ENCODE measurements around the gene ILDR2.
A peak's percentile ranks its signal among the peaks of the same experiment; 100 is the strongest.

The ILDR2 gene

DNA sequence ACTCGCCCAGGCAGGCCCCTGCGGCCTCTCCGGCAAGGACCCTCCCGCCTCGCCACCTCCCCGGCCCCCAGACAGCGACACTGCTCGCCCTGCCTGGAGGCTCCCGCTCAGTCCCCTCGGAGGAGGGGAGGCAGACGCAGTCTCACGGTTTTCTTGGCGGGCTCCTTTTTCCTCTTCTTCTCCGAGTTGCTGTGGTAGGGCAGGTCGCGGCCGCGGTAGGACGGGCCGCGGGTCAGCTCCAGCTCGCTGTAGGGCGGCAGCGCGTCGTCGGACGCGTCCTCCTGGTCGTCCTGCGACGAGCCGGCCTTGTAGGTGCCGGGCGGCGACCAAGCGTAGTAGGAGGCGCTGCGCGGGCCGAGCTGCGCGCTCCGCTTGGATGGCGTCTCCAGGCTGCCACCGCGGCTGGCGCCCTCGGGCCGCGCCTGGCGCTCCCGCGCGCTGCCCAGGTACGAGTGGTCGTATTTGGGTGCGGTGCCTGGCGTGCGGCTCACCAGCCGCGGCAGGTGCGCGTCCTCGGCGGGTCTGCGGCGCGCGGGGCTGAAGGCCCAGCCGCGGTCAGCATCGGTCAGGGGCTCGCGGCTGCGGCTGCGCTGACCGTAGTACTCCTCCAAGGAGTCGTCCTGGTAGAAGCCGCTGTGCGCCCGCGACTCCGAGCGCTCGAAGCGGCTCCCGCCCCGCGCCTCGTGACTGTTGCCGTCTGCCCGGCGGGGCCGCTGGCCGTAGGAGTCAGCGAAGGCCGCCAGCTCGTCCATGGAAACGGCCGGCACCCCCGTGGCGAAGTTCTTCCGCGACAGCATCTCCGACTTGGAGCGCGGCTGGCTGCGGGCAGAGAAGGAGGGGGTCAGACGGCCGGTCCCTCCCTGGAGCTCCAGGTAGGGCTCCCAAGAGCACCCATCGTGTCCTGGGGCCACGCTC is 54.5 kb downstream of the ILDR2 start:
- DNase-seq: peak; percentile 11

DNA sequence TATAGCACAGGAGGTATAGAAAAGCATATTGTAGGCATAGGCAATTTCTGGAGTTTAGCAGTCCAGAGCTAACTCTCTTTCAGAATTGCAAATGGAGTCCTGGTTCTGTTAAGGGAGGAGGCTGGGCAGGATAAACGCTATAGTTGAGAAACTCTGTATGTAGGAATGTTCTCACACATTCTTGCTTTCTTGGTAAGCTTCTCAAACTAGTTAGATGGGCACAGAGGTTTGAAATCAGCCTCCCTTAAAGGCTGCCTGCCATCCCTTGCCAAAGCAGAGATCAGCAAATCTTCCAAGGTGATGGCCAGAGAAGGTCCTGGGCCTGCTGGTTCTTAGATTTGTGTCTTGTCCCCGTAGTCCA is 56.4 kb downstream of the ILDR2 start:
- DNase-seq: no peak

DNA sequence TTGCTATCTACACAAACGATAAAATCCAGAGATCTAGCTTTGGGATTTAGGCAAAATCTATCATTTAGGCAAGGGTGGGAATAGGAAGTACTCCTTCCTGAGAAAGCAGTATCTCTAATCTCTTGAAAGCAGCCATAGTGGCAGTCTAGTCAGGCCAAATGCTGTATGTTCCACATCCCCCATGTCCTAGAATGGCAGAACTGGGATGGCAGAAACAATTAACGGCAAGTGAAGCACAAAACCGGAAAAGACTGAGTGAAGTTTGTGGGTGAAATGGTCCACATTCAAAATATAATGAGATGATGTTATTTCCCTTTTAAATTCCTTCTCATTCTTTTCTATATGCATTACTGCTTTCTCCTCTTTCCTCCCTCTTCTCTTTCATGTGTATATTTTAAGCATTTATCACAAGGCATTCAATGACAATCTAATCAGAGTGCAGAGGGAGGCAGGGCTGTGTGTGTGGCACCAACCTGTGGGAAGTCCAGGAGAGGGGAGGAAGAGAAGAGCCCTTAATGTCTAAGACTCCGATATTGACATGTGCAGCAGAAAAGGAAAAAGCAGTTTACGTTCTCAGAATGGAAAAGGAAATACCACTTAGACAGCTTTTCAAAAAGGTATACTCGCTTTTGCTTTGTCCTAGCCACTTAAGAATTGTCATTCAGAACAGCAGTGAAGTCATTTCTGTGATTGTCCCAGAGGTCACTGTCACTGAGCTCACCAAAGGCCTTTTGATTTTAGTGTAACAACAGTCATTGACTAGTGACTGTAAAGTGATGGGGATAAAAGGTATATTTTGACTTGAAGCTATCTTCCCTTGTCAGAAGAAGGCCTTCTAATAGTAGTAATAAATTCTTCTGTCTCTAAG is 57.0 kb downstream of the ILDR2 start:
- DNase-seq: no peak

DNA sequence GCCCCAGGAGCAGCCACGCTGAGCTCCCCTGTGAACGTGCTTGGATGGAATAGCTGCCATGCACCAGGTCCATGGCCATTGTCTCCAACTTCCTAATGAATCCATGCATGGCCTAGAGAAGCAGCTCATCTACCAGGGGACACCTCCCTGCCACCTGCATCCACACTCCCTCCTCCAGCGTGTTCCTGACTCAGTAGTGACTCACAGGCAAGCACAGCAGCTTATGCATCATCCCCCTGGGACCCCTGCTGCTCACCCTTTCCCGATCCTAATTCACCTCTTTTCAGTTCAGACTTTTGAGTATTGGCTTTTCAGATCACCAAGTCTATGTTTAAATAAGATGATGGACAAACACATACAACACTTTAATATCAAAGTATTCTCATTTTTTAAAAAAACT is 59.4 kb downstream of the ILDR2 start:
- no peak for DNase-seq

DNA sequence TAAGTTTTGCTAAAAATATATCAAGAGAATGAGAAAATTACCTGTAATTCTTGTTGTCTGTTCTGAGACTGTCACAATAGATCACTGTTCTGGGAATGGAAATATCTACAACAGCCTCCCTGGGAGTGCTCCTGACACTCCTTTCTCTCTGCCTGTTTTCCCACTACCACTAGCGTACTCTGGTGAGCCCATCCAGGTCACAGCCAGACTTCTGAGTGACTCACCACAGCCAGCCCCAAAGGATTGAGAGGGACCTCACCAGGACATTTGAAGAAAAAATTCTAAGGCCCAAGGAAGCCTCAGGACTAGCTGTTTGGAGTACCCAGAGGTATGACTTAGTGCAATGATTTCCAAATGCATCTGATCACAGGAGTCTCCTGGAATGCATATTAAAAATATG is 60.3 kb downstream of the ILDR2 start:
- DNase-seq: no peak

DNA sequence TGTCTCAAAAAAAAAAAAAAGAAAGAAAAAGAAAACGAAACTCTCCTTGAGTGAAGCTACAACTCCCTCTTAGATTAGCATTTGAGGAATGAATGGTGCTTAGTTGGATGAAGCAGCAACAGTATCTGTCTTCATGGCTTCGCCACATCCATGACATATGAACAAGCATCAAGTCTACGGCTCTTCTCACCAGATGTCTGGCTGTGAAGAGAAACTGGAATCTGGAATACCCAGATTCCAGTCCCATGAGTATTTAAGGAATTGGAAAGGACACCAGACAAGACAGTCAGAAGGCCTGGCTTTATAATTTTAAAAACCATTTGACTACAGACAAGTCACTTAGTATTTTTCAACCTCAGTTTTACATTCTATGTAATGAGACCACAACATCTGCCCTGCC is 61.2 kb downstream of the ILDR2 start:
- DNase-seq: no peak

DNA sequence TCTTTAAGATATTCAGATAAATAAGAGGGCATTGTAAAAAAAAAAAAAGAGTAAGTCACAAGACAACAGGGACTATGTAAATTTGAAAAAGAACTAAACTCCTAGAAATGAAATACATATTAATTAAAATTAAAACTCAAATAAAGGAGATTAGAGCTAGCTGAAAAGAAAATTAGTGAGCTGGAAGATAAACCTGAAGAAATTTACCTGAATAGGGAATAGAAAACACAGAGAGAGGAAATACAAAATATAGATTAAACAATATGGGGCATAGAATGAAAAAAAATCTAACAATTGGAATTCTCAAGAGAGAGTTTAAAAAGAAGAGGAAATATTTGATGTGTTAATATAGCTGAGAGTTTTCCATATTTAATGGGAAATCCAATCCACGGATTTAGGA is 63.7 kb downstream of the ILDR2 start:
- DNase-seq: no peak

DNA sequence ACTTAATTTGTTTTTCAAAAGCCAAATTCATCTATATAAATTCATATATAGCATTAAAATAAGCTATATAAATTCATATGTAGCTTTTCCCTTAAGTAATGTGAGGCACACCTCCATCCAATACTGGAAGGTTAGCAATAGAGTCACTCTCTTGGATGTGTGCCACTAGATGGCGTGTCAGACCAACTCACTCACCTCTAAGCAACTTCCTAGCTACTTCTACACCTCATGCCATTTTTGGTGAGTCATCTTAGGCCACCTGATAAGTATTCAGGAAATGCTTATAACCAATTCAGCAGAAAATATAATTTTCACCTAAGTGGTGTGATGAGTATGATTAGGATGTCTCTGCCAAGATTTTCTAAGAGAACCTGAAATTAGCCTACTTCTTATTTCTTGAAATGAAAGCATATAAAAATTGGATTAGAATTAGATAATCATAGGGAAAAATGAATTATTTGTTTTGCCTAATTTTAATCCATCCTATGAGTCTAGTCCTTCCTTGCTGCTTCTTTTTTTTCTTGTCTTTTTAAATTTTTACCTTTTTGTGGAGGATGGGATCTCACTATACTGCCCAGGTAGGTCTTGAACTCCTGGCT is 64.8 kb downstream of the ILDR2 start:
- DNase-seq: peak; percentile 89

DNA sequence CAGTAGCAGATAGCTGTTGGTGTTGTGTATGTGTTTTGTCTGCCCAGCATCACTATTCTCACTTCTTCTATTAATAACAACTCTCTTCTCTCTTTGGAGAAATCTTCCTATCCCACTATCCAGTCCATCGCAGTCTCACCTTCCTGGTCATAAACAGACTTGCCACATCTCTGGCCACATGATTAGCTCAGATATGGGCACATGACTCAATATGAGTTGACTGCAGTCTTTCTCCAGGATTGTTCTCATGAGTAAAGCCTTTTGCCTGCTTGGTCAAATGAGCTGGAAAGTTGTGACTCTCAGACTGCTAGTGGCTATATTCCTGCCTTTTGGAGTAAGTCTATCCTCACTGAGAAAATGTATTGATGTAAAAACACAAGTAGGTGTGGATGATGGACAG is 66.4 kb downstream of the ILDR2 start:
- no peak for DNase-seq

DNA sequence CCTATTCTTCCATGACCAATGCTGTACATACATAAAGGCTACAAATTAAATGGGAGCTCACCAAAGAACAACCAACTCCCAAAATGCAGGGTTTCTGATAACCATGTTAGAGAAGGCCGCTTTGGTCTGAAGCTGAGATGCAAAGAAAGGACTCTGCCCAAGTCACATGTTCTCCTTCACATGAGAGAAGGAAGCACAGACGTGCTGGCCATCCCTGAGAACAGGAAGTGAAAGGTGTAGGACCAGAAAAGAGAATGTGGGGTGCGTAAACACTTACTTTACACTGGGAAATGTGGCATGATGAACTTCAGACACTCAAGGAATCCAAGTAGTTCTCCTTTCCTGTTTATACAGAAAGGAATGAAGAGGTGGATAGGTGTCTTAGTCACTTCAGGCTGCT is 67.6 kb downstream of the ILDR2 start:
- no peak for DNase-seq

DNA sequence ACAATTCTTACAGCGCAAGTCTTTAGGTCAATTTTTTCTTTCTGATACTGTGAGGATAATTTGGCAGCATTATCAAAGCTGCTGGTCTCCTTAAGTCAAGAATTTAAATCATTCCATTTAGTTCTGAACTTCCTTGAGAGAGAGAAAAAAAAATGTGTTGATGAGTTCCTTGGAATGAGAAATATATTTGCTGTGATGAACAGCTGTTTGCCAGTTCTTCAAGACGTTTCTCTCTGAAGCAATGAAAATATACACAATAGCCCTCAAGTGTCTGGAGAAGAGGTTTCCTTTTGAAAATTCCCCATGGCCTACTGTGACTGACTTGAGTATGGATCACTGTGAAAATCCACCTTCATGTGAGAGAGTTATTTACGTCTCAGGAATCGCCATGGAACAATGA is 68.3 kb downstream of the ILDR2 start:
- DNase-seq: no peak

DNA sequence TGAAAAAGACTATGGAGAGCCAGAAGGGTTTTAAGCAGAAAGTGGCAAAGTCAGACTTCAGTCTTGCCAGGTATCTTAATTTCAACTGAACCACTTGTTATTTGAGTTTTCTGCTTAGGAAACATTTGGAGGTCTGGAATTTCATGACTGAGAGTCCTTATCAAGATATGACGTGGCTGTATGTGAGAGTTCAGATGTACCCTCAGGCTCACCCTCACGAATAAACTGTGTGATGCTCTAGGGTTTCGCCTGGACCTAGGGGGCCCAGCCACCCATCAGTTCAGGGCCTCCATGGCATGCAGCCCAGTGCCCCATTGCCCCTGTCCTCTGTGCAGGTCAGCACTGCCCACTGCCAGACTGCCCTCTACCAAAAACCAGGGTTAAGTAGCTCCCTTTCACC is 68.7 kb downstream of the ILDR2 start:
- DNase-seq: no peak

DNA sequence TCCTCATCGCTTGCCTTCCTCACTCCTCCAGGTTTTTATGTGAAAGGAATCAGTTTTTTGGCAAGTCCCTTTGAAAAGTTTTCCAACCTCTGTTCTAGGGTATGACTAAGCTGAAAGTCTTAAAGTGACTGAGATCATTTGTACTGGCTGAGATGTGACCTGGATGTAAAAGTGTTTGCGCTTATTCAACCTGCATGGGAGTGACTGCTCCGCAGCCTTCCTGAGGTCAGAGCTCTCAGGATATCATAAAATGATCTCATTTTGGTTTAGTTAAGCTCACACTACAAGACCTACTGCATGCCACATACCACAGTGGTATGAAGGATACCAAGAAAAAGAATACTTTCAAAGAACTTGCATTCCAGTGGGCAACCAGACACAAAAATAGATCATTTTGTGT is 69.4 kb downstream of the ILDR2 start:
- peak; percentile 56 for DNase-seq

DNA sequence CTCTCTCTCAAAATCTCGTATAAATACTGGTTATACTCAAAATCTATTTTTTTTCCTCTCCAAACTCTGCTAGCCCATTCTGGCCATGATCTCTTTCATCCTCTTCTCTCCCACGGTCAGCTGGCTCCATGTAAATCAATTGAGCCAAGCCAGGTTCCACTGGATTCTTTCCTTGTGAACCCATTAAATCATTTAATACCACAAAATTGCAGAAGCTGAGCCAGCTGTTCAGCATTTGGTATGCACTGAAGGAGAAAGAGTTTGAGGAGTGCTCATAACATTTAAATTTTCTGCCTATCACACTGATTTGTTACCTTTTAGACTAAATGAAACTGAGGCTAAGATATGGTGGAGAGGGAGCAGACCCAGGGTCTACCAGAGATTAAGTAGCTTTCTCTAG is 70.2 kb downstream of the ILDR2 start:
- no peak for DNase-seq

DNA sequence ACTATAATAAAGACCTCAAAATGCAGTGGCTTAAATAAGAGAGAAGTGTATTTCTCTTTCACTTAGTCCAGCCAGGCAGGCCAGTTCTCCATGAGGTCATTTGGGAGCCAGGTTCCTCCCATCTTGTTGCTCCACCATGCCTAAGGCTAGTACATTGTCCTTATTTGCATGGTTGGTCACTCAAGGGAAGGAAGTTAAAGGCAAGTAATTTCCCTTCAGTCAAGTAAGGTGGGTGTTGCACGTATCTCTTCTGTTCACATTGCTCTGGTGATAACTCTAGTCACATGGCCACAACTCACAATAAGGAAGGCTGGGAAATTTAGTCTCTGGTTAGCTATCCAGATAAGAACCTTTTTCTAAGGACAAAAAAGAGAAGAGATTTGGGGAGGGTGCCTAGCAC is 72.1 kb downstream of the ILDR2 start:
- DNase-seq: no peak

DNA sequence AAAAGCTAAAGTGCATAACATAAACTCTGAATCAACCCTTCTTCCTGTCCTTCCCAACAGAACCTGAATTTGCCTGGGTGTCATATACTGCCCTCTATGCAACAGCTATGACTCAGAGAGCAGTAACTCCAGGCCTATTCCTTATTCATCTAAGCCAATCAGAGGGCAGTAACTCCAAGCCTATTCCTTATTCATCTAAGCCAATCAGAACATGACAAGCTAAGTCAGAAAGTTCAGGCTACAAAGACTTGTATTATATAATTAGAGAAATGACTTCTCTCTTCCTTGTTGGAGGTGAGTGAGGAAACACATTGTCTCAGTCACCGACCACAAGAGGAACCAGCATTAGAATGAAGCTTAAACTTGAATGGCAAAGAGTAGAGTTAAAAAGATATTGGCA is 73.1 kb downstream of the ILDR2 start:
- DNase-seq: no peak

DNA sequence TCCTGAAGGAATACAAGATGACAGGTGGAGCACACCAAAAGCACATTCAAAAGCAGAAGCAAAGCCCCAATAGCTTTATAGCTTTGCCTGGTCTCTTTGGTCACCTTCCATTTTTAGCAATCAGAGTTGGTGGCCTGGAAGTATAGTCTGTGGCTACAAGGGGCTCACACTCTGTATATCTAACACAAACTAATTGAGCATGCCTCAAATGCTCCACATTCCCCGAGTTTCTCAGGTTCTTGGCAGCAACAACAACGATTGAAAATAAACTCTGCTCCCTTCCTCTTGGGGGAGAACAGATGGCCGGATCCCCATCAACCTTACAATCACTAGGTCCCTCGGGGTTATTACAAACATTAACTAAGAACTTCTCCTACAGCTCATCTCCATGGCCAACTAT is 74.4 kb downstream of the ILDR2 start:
- DNase-seq: no peak

DNA sequence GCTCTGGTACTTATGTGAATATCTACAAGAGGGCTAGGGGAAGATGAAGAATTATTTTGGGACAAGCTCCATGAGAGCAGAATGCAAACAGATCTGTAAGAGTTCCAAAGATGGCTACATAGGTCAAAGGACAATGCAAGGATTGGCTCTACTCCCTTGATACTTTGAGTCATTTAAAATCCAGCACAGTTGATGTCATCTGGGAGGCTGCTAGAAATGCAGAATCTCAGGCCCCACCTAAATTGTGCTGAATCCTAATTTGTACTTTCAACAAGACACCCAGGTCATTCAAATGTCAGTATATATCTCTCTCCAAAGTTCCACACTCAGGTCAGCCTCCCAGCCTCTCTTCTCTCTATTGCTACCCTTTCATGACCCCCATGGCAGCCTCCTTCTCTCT is 75.6 kb downstream of the ILDR2 start:
- no peak for DNase-seq

DNA sequence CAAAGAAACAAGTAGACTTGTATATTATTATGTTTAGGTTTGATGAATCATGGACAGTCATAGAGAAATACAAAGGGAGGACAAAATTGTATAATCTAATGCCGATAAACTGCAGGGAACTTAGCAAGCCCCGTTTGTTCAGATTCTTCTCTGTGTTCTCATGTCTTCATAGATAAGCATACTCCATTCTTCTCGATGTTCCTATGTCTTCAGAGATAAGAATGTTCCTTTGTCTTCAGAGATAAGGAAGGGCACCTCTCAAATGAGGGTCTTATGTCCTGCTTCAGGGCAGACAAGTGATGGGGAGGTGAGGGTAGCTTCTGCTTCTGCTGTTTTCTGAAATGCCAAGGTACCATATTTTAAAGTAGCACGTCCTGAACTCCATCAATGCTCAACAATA is 79.6 kb downstream of the ILDR2 start:
- DNase-seq: no peak

DNA sequence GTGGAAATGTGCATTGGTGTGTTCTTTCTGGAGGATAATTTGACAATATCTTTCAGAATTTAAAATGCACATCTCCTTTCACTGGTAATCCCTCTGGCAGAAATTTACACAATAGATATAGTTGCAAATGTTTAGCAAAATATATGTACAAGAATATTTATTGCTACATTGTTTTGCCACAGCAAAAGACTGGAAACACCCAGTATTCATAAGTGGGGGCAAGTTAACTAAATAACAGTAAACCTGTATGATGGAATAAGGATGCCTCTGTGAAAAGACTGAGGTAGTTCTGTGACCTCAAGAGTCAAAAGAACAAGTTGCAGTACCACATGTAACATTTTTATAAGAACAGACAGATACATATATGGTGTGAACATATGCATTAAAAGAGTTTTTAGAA is 85.6 kb downstream of the ILDR2 start:
- no peak for DNase-seq

DNA sequence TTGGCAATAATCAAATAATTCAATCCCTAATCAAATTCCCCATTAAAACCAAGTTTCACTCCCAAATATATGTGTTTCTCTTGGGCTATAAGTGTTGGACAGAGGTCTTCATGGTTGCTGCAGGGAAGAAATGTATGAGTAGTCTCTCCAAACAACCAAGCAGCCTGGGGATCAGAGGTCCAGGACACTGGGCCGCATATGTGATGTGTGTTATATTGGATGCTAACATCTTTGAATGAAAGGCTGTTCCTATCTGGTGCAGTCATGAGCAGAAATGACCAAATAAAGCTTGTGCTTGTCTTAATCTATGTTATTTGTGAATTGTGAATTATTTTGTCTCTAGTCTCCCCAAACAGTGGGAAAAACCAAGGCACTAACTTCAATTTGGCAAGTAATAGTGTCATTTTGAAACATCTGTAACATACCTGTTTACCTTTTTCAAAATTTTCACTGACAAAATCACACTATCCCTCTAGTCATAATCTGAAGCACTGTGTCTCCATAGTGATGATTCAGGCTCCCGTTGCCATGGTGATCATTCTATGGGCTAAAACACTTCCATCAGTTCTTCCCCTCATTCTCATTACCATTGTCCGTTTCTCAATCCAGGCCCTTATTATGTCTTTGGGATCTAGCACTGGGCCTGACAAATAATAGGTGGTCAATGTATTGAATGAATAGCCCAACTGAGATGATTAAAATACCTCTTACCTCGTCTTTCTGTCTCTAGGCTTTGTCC is 86.8 kb downstream of the ILDR2 start:
- no peak for DNase-seq

DNA sequence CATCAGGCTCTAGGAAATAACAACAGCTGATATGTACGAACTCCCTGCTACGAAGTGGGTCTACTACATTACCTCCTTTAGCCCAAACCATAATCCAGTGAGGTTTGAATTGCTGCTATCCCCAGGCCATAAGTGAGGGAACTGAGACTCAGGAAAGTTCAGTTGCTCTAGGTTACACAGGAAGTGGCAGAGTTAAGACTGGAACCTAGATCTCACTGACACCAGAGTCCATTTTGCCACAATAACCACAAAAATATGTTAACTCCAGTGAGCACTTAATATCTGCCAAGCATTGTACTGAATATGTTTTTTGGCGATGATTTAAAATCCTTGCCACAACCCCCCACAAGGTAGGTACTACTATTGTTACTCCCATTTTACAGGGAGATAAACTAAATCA is 90.4 kb downstream of the ILDR2 start:
- DNase-seq: no peak

DNA sequence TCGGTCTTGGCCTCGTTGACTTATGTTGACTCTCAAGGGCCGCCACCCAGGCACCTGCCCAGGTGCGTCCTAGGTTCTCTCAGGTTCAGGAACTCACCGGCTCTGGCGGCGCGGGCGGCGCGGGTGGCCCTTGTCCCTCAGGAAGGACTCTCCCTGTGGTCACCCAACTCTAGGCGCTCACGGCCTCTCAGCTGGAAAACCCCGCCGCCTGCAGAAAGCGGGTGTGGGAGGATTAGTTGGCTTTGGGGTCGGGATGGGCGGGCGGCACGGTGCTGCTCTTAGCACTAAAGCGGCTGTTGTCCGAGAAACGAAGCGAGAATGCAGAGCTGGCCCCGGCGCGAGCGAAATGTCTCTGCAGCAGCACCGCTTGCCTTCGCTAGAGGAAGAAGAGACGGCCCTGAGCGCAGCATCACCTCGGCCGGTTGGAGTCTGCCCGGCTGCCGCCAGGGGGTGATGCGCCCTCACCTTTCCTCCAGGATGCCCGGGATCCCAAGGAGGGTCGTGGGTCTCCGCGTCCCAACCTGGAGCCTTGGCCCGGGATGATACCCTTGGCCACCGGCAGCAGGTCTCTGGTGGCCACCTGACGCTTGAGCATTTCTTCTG is 91.2 kb downstream of the ILDR2 start:
- DNase-seq: peak; percentile 34
